Embryonic facial prominence (tissue), 1 donor: ENCODE measurements around the gene ZNF280D.

Experiments used
- DNase-seq: peaks from one replicate; pipeline ENCODE4 v3.0.0-alpha.2; 2016; ENCODE audit errors: extremely low spot score

ZNF280D gene

GRCh38 chr15:56744701-56745683 lies 11.7 kb upstream of the ZNF280D start:
- no peak for DNase-seq

GRCh38 chr15:56741541-56741940 lies 8.2 kb upstream of the ZNF280D start:
- no peak for DNase-seq

- DNase-seq, result no peak
Measured at GRCh38 chr15:56739964-56740640, 6.8 kb upstream of the ZNF280D start.

- no peak for DNase-seq
Measured at GRCh38 chr15:56739474-56739873, 6.2 kb upstream of the ZNF280D start.

- no peak for DNase-seq
Measured at GRCh38 chr15:56737791-56738190, 4.5 kb upstream of the ZNF280D start.

- DNase-seq, result no peak
Measured at GRCh38 chr15:56736881-56737707, 3.8 kb upstream of the ZNF280D start.

GRCh38 chr15:56736308-56736707 lies 3.0 kb upstream of the ZNF280D start:
- DNase-seq, result no peak

- DNase-seq, result no peak
Measured at GRCh38 chr15:56735589-56735988, 2.3 kb upstream of the ZNF280D start.

GRCh38 chr15:56734013-56734635 lies 815 bp upstream of the ZNF280D start:
- no peak for DNase-seq

- DNase-seq, result no peak
Measured at GRCh38 chr15:56732886-56733135, 498 bp downstream of the ZNF280D start.

- peak; percentile 20 for DNase-seq
Measured at GRCh38 chr15:56732135-56732885, 999 bp downstream of the ZNF280D start.

GRCh38 chr15:56731548-56731947 lies 1.8 kb downstream of the ZNF280D start:
- no peak for DNase-seq

- no peak for DNase-seq
Measured at GRCh38 chr15:56729561-56729960, 3.7 kb downstream of the ZNF280D start.

- DNase-seq, result no peak
Measured at GRCh38 chr15:56725386-56725785, 7.9 kb downstream of the ZNF280D start.

- no peak for DNase-seq
Measured at GRCh38 chr15:56724232-56724631, 9.1 kb downstream of the ZNF280D start.

- DNase-seq, result no peak
Measured at GRCh38 chr15:56723787-56724186, 9.5 kb downstream of the ZNF280D start.

GRCh38 chr15:56719774-56720555 lies 13.3 kb downstream of the ZNF280D start:
- no peak for DNase-seq

- DNase-seq, result no peak
Measured at GRCh38 chr15:56719021-56719612, 14.2 kb downstream of the ZNF280D start.

- DNase-seq, result no peak
Measured at GRCh38 chr15:56718560-56718959, 14.7 kb downstream of the ZNF280D start.

- DNase-seq, result no peak
Measured at GRCh38 chr15:56716334-56716733, 17.0 kb downstream of the ZNF280D start.
